Measurements from ENCODE around the gene NR4A2. TPM values are rescaled to one million over a fixed set of nuclear protein-coding genes. Genes with fewer than 3 reads are reported as not detected.

The NR4A2 gene
- total RNA-seq, 1 donor: not detected

- peak overlapping the region; percentile 82 for H3K4me3 ChIP-seq (ENCODE audit: low read depth, low read length)
- peak; percentile 68 for DNase-seq (ENCODE audit: low read depth)
- TF ChIP-seq CTCF (IDR thresholded peaks at IDR 0.05; ENCODE audit: insufficient read depth, low read depth, low read length): peak; percentile 0
Measured at GRCh38 chr2:156333951-156334495, 1.5 kb upstream of the NR4A2 start.

DNA sequence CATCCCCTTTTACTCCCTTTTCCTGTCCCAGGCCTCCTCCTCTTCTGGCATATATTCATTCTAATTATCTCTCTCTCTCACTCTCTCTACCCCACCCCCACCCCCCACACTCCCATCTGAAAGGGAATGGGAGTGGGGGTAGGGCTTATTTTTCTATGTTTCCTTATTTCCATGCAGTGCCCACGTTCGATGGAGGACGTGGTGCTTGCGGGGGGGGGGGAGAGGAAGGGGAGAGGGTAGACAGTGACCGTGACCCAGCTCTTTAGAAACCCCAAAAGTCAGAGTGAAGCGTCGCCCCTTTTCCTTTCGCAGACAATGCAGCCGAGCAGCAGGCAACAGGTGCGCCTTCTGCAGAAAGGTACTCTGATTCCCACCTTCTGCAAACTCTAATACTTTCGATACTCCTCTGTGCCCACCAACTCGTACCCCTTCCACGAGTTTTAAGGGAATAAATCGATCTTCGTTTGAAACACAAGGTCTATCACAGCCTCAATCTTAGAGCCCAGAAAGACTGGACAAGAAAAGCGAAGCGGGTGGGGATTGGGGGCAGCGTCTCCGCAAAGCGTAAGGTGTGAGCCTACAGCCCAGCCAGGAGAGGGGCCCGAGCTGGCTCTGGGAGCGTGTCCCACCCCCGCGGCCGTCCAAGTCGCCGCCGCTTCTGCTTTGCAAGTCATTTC lies 891 bp upstream of the NR4A2 start:
- DNase-seq (ENCODE audit: low read depth): no peak
- no peak for TF ChIP-seq CTCF (IDR thresholded peaks at IDR 0.05; ENCODE audit: insufficient read depth, low read depth, low read length)

GRCh38 chr2:156332284-156332533 lies 312 bp downstream of the NR4A2 start:
- TF ChIP-seq CTCF (IDR thresholded peaks at IDR 0.05; ENCODE audit: insufficient read depth, low read depth, low read length): no peak
- DNase-seq (ENCODE audit: low read depth): no peak
- H3K4me3 ChIP-seq (ENCODE audit: low read depth, low read length): peak overlapping the region; percentile 82

More for the DNA sequence above, 891 bp upstream of the NR4A2 start:
- peak overlapping the region; percentile 82 for H3K4me3 ChIP-seq (ENCODE audit: low read depth, low read length)

DNA sequence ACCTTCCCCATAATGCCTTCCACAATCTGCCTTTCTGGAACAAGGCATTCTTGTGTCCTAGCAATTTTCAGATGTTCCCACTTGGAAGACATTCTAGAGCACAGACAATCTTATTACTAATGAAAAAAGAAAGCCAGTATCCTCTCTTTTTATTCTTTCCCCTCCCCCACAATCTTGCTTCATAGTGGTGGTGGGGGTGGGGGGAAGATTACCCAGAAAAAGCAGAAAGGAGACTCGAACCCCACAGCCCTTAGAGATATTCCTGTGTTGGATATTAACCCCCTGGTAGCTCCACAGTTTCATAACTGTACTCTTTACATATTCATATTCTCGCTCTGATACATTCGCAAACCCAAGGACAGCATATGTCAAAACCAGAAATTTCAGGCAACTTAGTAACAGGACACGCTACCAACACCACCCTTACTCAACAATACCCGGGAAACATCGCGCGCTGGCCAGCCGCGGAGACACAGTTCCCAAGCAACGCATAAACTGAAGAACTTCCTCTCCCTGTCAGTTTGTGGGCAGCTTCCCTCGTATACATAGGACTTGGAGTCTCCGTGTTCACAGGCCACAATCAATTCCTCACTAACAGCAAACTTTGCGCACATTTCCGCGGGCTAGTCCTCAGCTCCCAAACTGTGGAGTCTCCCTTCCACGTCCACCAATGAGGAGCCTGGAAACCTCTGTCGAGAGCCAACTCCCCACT lies 793 bp downstream of the NR4A2 start:
- peak overlapping the region; percentile 82 for H3K4me3 ChIP-seq (ENCODE audit: low read depth, low read length)
- no peak for TF ChIP-seq CTCF (IDR thresholded peaks at IDR 0.05; ENCODE audit: insufficient read depth, low read depth, low read length)
- DNase-seq (ENCODE audit: low read depth): peak; percentile 80

GRCh38 chr2:156329927-156330726 lies 2.4 kb downstream of the NR4A2 start:
- no peak overlapping the region for H3K4me3 ChIP-seq (ENCODE audit: low read depth, low read length)
- no peak for TF ChIP-seq CTCF (IDR thresholded peaks at IDR 0.05; ENCODE audit: insufficient read depth, low read depth, low read length)
- DNase-seq (ENCODE audit: low read depth): no peak

GRCh38 chr2:156329031-156329926 lies 3.2 kb downstream of the NR4A2 start:
- no peak for DNase-seq (ENCODE audit: low read depth)
- no peak for TF ChIP-seq CTCF (IDR thresholded peaks at IDR 0.05; ENCODE audit: insufficient read depth, low read depth, low read length)
- H3K4me3 ChIP-seq (ENCODE audit: low read depth, low read length): peak overlapping the region; percentile 2
